H1 (cell line): ENCODE results near the gene ACTBL2. TPM values are rescaled to one million over a fixed set of nuclear protein-coding genes. Genes with fewer than 3 reads are reported as not detected.

Experiments used
- CTCF ChIA-PET: fragments of 300-600 bp; sonication (Branson Sonifier 250); formaldehyde crosslinking; loops from one replicate; lab custom pipeline; 2021; ENCODE audit not compliant: partially characterized antibody; lab: Charles Lee
- POLR2A ChIA-PET: fragments of 300-600 bp; sonication (Branson Sonifier 250); formaldehyde crosslinking; loops from one replicate; lab custom pipeline; 2021; ENCODE audit warnings: inconsistent platforms; ENCODE audit not compliant: partially characterized antibody; lab: Charles Lee
- DNase-seq, 2 experiments: peaks; one replicate each; pipeline versions ENCODE4 v3.0.0 to v3.0.0-alpha.2; 2010 to 2022; ENCODE audit warnings: low spot score in 2 of 2, low read depth in 1 of 2, mixed read lengths in 1 of 2
- FAIRE-seq: peaks from 2 replicates; lab custom pipeline; 2011; peaks lifted over from hg19 to GRCh38; lab: Jason Lieb, UNC
- H2AFZ ChIP-seq: 2 replicates; pipeline ENCODE4 v1.8.1; 2012; ENCODE audit warnings: low read length, inconsistent platforms
- H2AK5ac ChIP-seq: 2 replicates; pipeline ENCODE4 v1.6.1; 2013; ENCODE audit warnings: low read depth, low read length
- H2BK120ac ChIP-seq: replicated peaks from 2 replicates; pipeline ENCODE3; 2013; ENCODE audit warnings: low read depth, low read length, inconsistent platforms
- H2BK12ac ChIP-seq: 2 replicates; pipeline ENCODE4 v1.6.1; 2013; ENCODE audit warnings: low read depth, low read length
- H2BK15ac ChIP-seq: 2 replicates; pipeline ENCODE4 v1.6.1; 2013; ENCODE audit warnings: low read length
- H2BK20ac ChIP-seq: 2 replicates; pipeline ENCODE4 v1.6.1; 2013; ENCODE audit warnings: low read length
- H2BK5ac ChIP-seq: 2 replicates; pipeline ENCODE4 v1.6.1; 2013; ENCODE audit warnings: low read depth, low read length
- H3K14ac ChIP-seq: 2 replicates; pipeline ENCODE4 v1.6.1; 2013; ENCODE audit warnings: inconsistent platforms; ENCODE audit not compliant: insufficient read length
- H3K18ac ChIP-seq: 2 replicates; pipeline ENCODE4 v1.6.1; 2013; ENCODE audit warnings: low read length; ENCODE audit errors: extremely low read depth
- H3K23ac ChIP-seq: 2 replicates; pipeline ENCODE4 v1.6.1; 2013; ENCODE audit warnings: inconsistent platforms; ENCODE audit not compliant: insufficient read length
- H3K23me2 ChIP-seq: 2 replicates; pipeline ENCODE4 v1.6.1; 2013; ENCODE audit warnings: low read depth, low read length
- H3K27ac ChIP-seq: 2 replicates; pipeline ENCODE4 v1.6.1; 2011; ENCODE audit warnings: low read depth, low read length, inconsistent platforms
- H3K27me3 ChIP-seq, 4 experiments: replicated peaks in 1 of 4; 1 replicate in 1 of 4; 2 replicates in 3 of 4; pipeline versions ENCODE4 v1.6.1 to v1.8.1; 2011 to 2013; ENCODE audit warnings: low read length in 3 of 4, mild to moderate bottlenecking in 3 of 4, inconsistent platforms in 2 of 4, mixed read lengths in 2 of 4, moderate library complexity in 1 of 4; ENCODE audit not compliant: control insufficient read depth in 3 of 4, insufficient read depth in 3 of 4; ENCODE audit errors: extremely low read depth in 1 of 4
- H3K36me3 ChIP-seq, 4 experiments: 2 replicates each; pipeline versions ENCODE4 v1.6.1 to v1.8.1; 2011 to 2013; ENCODE audit warnings: mild to moderate bottlenecking in 4 of 4, low read length in 3 of 4, moderate library complexity in 2 of 4, control low read depth in 1 of 4, inconsistent platforms in 1 of 4; ENCODE audit not compliant: insufficient read depth in 4 of 4, control insufficient read depth in 2 of 4
- H3K4ac ChIP-seq: replicated peaks from 2 replicates; pipeline ENCODE3; 2013; ENCODE audit warnings: low read length, low read depth, mixed read lengths, inconsistent platforms; ENCODE audit not compliant: insufficient read length
- H3K4me1 ChIP-seq, 4 experiments: replicated peaks in 1 of 4; 1 replicate in 1 of 4; 2 replicates in 3 of 4; pipeline versions ENCODE4 v1.6.1 to v1.8.1; 2011 to 2013; ENCODE audit warnings: low read length in 3 of 4, inconsistent platforms in 2 of 4, mixed read lengths in 1 of 4; ENCODE audit not compliant: insufficient read depth in 4 of 4, control insufficient read depth in 3 of 4
- H3K4me2 ChIP-seq, 2 experiments: 2 replicates each; pipeline versions ENCODE4 v1.6.1 to v1.8.1; 2011 to 2013; ENCODE audit warnings: low read depth in 2 of 2, low read length in 2 of 2, control low read depth in 1 of 2, inconsistent platforms in 1 of 2, mild to moderate bottlenecking in 1 of 2; ENCODE audit not compliant: insufficient read depth in 1 of 2
- H3K4me3 ChIP-seq, 4 experiments: fragments of 200-600, 300-600 bp in 1 of 4; sonication (generic), shearing (Covaris generic), sonication (Bioruptor Twin) in 1 of 4; 2 replicates each; pipeline versions ENCODE4 v1.5.1 to v1.8.1; 2011 to 2016; ENCODE audit warnings: low read length in 4 of 4, low read depth in 3 of 4, control low read depth in 2 of 4, inconsistent platforms in 2 of 4, mild to moderate bottlenecking in 2 of 4, mixed read lengths in 1 of 4, moderate library complexity in 1 of 4; ENCODE audit not compliant: insufficient read depth in 2 of 4; ENCODE audit errors: extremely low read depth in 1 of 4
- H3K56ac ChIP-seq: replicated peaks from 2 replicates; pipeline ENCODE3; 2013; ENCODE audit warnings: low read depth, mild to moderate bottlenecking, mixed read lengths, low read length, inconsistent platforms; ENCODE audit not compliant: insufficient read length
- H3K79me1 ChIP-seq: 2 replicates; pipeline ENCODE4 v1.6.1; 2013; ENCODE audit warnings: low read depth, low read length, control low read depth
- H3K79me2 ChIP-seq, 2 experiments: 2 replicates each; pipeline versions ENCODE4 v1.6.1 to v1.8.1; 2012 to 2013; ENCODE audit warnings: low read length in 2 of 2, mild to moderate bottlenecking in 2 of 2, inconsistent platforms in 1 of 2; ENCODE audit not compliant: insufficient read depth in 2 of 2, control insufficient read depth in 1 of 2
- H3K9ac ChIP-seq, 4 experiments: replicated peaks in 1 of 4; 1 replicate in 1 of 4; 2 replicates in 3 of 4; pipeline versions ENCODE4 v1.6.1 to v1.8.1; 2011 to 2013; ENCODE audit warnings: low read depth in 3 of 4, low read length in 3 of 4, control low read depth in 2 of 4, mild to moderate bottlenecking in 2 of 4, moderate library complexity in 2 of 4, inconsistent platforms in 1 of 4; ENCODE audit errors: extremely low read depth in 1 of 4
- H3K9me3 ChIP-seq, 2 experiments: 2 replicates each; pipeline versions ENCODE4 v1.6.1 to v1.8.1; 2012 to 2013; ENCODE audit warnings: mild to moderate bottlenecking in 2 of 2, moderate library complexity in 2 of 2, control low read depth in 1 of 2, inconsistent platforms in 1 of 2, low read depth in 1 of 2, low read length in 1 of 2, mixed read lengths in 1 of 2; ENCODE audit not compliant: insufficient read depth in 2 of 2
- H4K20me1 ChIP-seq, 2 experiments: replicated peaks in 1 of 2; 2 replicates each; pipeline versions ENCODE3 to v1.8.1; 2011 to 2013; ENCODE audit warnings: inconsistent platforms in 2 of 2, low read length in 2 of 2, mild to moderate bottlenecking in 1 of 2; ENCODE audit not compliant: insufficient read depth in 2 of 2, control insufficient read depth in 1 of 2
- H4K5ac ChIP-seq: 2 replicates; pipeline ENCODE4 v1.6.1; 2013; ENCODE audit warnings: low read length, low read depth, mixed read lengths, inconsistent platforms; ENCODE audit not compliant: insufficient read length
- H4K8ac ChIP-seq: 2 replicates; pipeline ENCODE4 v1.8.0; 2013; ENCODE audit warnings: mild to moderate bottlenecking, moderate library complexity, low read length, inconsistent platforms; ENCODE audit not compliant: insufficient read depth; ENCODE audit errors: extremely low read depth
- H4K91ac ChIP-seq: replicated peaks from 2 replicates; pipeline ENCODE3; 2013; ENCODE audit warnings: low read length, mixed read lengths, inconsistent platforms; ENCODE audit not compliant: insufficient read length
- CHD1 ChIP-seq: IDR thresholded peaks from 2 replicates; pipeline ENCODE4 v1.6.1; 2012; ENCODE audit warnings: low read depth, low read length, improper control_type of control experiment
- CTCF ChIP-seq, 3 experiments: IDR thresholded peaks; 1 replicate in 2 of 3; 2 replicates in 1 of 3; pipeline versions ENCODE4 v1.5.1 to v1.6.1; 2011; ENCODE audit warnings: low read length in 3 of 3, mild to moderate bottlenecking in 3 of 3, inconsistent platforms in 2 of 3, low read depth in 1 of 3, moderate library complexity in 1 of 3; ENCODE audit not compliant: insufficient read depth in 1 of 3; ENCODE audit errors: control extremely low read depth in 1 of 3
- RAD21 ChIP-seq, 2 experiments: IDR thresholded peaks in 1 of 2; conservative IDR thresholded peaks in 1 of 2; 2 replicates each; pipeline ENCODE4 v1.6.1; 2011; ENCODE audit warnings: low read depth in 2 of 2, low read length in 2 of 2, improper control_type of control experiment in 1 of 2, inconsistent platforms in 1 of 2, mild to moderate bottlenecking in 1 of 2, moderate library complexity in 1 of 2
- WGBS, 2 experiments: shearing (Covaris generic) in 1 of 2; methylation state at CpG; one replicate each; pipeline versions ENCODE4 v1.1.6 to v1.1.7; 2013 to 2015; ENCODE audit warnings: low lambda C conversion rate in 2 of 2, mixed read lengths in 2 of 2, inconsistent platforms in 1 of 2, low coverage in 1 of 2, missing lambda C conversion rate in 1 of 2; ENCODE audit not compliant: insufficient replicate concordance in 2 of 2, insufficient coverage in 1 of 2, insufficient read length in 1 of 2; ENCODE audit errors: extremely low coverage in 1 of 2, missing lambda C conversion rate in 1 of 2; 5-methylcytosine and 5-hydroxymethylcytosine counted together
- polyA plus RNA-seq, 7 experiments: library from polyadenylated mRNA; depleted of rRNA in 3 of 7; stranded (reverse) in 5 of 7; unstranded in 2 of 7; fragments of >200 nt in 5 of 7; fragments of 200-250 nt in 2 of 7; gene quantifications; 1 replicate in 5 of 7; 2 replicates in 1 of 7; 4 replicates in 1 of 7; pipeline versions ENCODE4 v1.2.1 to v1.2.3, GENCODE V29; 2011 to 2013; ENCODE audit warnings: missing spikeins in 2 of 7, mixed read lengths in 2 of 7
- total RNA-seq: library from RNA; stranded (reverse); fragmentation: NEBNext Ultra II Directional; extraction: Animal tissue kit (Norgen Biotek cat#: 25700); gene quantifications from 2 replicates; pipeline ENCODE4 v1.2.1, GENCODE V29; 2021

ACTBL2 gene
- total and polyA plus RNA-seq, 2 of the 8 experiments (the other 6 are each of a cell fraction or from before 2014, with no cell fraction given), result not detected

- Histone ChIP-seq H4K5ac (no peak overlapping the region), H3K9ac (no peak overlapping the region), H2BK12ac (no peak overlapping the region), H2BK15ac (no peak overlapping the region), H3K36me3 (no peaks in the 10 kb centered on the region), H3K4me3 (no peak overlapping the region), H4K20me1 (no peaks in the 10 kb centered on the region), H3K56ac (no peak overlapping the region), H3K23me2 (no peaks in the 10 kb centered on the region), H3K23ac (no peak overlapping the region), H3K4me1 (no peaks in the 10 kb centered on the region), H3K14ac (no peak overlapping the region), H2BK5ac (no peak overlapping the region), H2BK120ac (no peak overlapping the region), H3K79me2 (no peaks in the 10 kb centered on the region), H2AK5ac (no peak overlapping the region), H2BK20ac (no peak overlapping the region), H3K4me2 (no peak overlapping the region), H3K4ac (no peak overlapping the region), H3K9me3 (no peaks in the 10 kb centered on the region), H2AFZ (no peak overlapping the region), H3K18ac (no peak overlapping the region), H4K8ac (no peak overlapping the region), H3K27ac (no peak overlapping the region), H3K27me3 (no peaks in the 10 kb centered on the region), H3K79me1 (no peaks in the 10 kb centered on the region), H4K91ac (no peak overlapping the region)
- 80% methylated on average over 3 of the region's 3 CpGs; no CpG with 5 or more reads in 1 of the 2 experiments for WGBS, 2 experiments
- no peak for DNase-seq
- FAIRE-seq, result no peak
- CTCF ChIA-PET, result interaction anchor here (0.8 to 1.7 kb wide), 5 partner anchors 9 to 374 kb away, joined by 3 read pairs; no protein-coding TSS in a partner anchor
- POLR2A ChIA-PET, result no interaction called here
- no peak for TF ChIP-seq CTCF (IDR thresholded peaks at IDR 0.05; ENCODE audit: control extremely low read depth in 1 of 3, insufficient read depth in 1 of 3, low read depth in 1 of 3, low read length in 3 of 3)
- TF ChIP-seq RAD21 (IDR thresholded peaks at IDR 0.05 in 1 of 2, conservative IDR thresholded peaks at IDR 0.05 in 1 of 2; ENCODE audit: low read depth in 2 of 2, low read length in 2 of 2), result no peak
- no peak for TF ChIP-seq CHD1
Measured at GRCh38 chr5:57434683-57435082, 47.9 kb downstream of the ACTBL2 start.
